Measurements from ENCODE around the gene MZT2A. TPM values are rescaled to one million over a fixed set of nuclear protein-coding genes. Genes with fewer than 3 reads are reported as not detected.
"Not testable (repeated sequence)": the region's sequence is repeated elsewhere in the genome, so short reads cannot be mapped to it uniquely, and the experiment has no call there.

The MZT2A gene
- 93.1 TPM for polyA plus RNA-seq (2013)

DNA sequence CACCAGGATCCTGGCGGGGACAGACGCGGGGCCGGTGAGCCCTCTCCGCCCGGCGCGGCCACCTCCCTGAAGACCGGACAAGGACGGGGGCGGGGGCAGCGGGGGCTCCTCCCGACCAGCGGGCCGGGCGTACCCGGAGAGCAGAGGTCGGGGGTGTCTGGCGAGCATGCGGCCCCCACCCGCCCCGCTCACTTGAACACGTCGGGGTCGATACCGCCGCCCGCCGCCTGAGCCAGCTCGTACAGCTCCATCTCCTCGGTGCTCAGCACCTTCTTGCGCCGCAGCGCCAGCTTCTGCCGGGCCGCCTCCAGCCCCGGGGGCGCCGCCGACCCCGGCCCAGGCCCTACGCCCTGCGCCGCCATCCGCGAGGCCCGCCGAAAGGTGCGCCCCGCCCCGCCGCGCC lies at the start of gene MZT2A:
Gene MZT2A (minus strand): TSS at position 383 of the 403 bp plus-strand sequence. CDS start 21 bp downstream, at position 362.
- H3K9me3 ChIP-seq (ENCODE audit: control extremely low read depth in 1 of 5, control insufficient read depth in 4 of 5, insufficient read depth in 2 of 5, low read depth in 1 of 5, low read length in 4 of 5); H3K27me3 ChIP-seq (replicated peaks in 2 of 5; ENCODE audit: control insufficient read depth in 4 of 5, insufficient read depth in 5 of 5, low read length in 4 of 5); DNase-seq: not testable (repeated sequence)
- H3K27ac ChIP-seq (ENCODE audit: insufficient read depth in 1 of 2, low read depth in 1 of 2, low read length in 2 of 2, poor library complexity in 1 of 2, severe bottlenecking in 2 of 2), result peak within 1 kb of the TSS; percentile 82 to 90
- POLR2A ChIA-PET, result interaction anchor here (0.6 to 1.2 kb wide), 2 partner anchors 13 to 362 kb away, joined by 3 to 5 read pairs; no protein-coding TSS in a partner anchor
- CTCF ChIA-PET, result interaction anchor here (1.0 to 4.5 kb wide), 4 partner anchors 11 to 400 kb away, joined by 3 to 13 read pairs (median 4); no protein-coding TSS in a partner anchor
- H3K36me3 ChIP-seq (ENCODE audit: control insufficient read depth in 4 of 4, insufficient read depth in 4 of 4, low read length in 3 of 4), result peaks cover 0 to 12% (median 8%) of the 10 kb centered on the region in 4 experiments
- H3K4me1 ChIP-seq (ENCODE audit: control extremely low read depth in 1 of 4, control insufficient read depth in 4 of 4, insufficient read depth in 4 of 4, low read length in 3 of 4), result peaks cover 0 to 25% (median 16%) of the 10 kb centered on the region in 4 experiments
- H3K4me3 ChIP-seq (ENCODE audit: control insufficient read depth in 1 of 7, extremely low read depth in 1 of 7, insufficient read depth in 4 of 7, low read depth in 2 of 7, low read length in 6 of 7), result peak within 1 kb of the TSS; percentile 76 to 96 (median 88)
- under 1% methylated on average over 42 of the region's 53 CpGs for WGBS (ENCODE audit: insufficient coverage)

DNA sequence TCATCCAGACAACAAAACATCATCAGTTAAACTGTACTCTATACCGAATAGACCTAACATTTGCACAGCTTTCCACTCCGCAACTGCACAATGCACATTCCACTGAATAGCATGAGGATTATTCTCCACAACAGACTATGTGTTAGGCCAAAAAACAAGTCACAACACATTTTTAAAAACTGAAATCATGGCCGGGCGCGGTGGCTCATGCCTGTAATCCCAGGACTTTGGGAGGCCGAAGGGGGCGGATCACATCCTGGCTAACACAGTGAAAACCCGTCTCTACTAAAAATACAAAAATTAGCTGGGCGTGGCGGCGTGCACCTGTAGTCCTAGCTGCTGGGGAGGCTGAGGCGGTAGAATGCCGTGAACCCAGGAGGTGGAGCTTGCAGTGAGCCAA lies 46.7 kb upstream of the MZT2A start:
- H3K27ac ChIP-seq (ENCODE audit: insufficient read depth in 1 of 2, low read depth in 1 of 2, low read length in 2 of 2, poor library complexity in 1 of 2, severe bottlenecking in 2 of 2); H3K4me3 ChIP-seq (ENCODE audit: control insufficient read depth in 1 of 7, extremely low read depth in 1 of 7, insufficient read depth in 4 of 7, low read depth in 2 of 7, low read length in 6 of 7); H3K27me3 ChIP-seq (replicated peaks in 2 of 5; ENCODE audit: control insufficient read depth in 4 of 5, insufficient read depth in 5 of 5, low read length in 4 of 5); H3K4me1 ChIP-seq (ENCODE audit: control extremely low read depth in 1 of 4, control insufficient read depth in 4 of 4, insufficient read depth in 4 of 4, low read length in 3 of 4); H3K9me3 ChIP-seq (ENCODE audit: control extremely low read depth in 1 of 5, control insufficient read depth in 4 of 5, insufficient read depth in 2 of 5, low read depth in 1 of 5, low read length in 4 of 5); CTCF ChIA-PET; H3K36me3 ChIP-seq (ENCODE audit: control insufficient read depth in 4 of 4, insufficient read depth in 4 of 4, low read length in 3 of 4); DNase-seq: not testable (repeated sequence)
- WGBS (ENCODE audit: insufficient coverage), result 100% methylated on average over 8 of the region's 13 CpGs
- POLR2A ChIA-PET, result interaction anchor here (0.6 kb wide), 1 partner anchor 439 kb away, joined by 3 read pairs; no protein-coding TSS in a partner anchor

DNA sequence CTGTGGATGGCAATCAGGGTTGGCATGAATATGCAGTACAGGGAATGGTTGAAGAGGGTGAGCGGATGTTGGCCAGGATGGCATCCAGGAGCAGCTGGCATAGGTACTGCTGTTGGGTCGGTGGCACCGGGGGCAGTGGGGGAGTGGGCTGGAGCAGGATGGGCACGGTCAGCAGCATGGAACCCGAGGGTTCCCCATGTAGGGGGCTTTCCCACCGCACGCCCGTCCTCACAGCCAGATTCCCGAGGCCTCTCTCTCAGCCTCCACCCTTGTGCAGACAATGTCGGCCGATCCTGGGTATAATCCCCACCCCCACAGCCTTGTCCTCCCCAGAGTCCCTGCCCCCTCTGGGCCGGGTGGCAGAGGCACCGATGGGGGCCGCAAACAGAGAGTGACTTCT lies 44.6 kb upstream of the MZT2A start:
- CTCF ChIA-PET; H3K27ac ChIP-seq (ENCODE audit: insufficient read depth in 1 of 2, low read depth in 1 of 2, low read length in 2 of 2, poor library complexity in 1 of 2, severe bottlenecking in 2 of 2); DNase-seq; H3K27me3 ChIP-seq (replicated peaks in 2 of 5; ENCODE audit: control insufficient read depth in 4 of 5, insufficient read depth in 5 of 5, low read length in 4 of 5); H3K4me1 ChIP-seq (ENCODE audit: control extremely low read depth in 1 of 4, control insufficient read depth in 4 of 4, insufficient read depth in 4 of 4, low read length in 3 of 4); POLR2A ChIA-PET; H3K9me3 ChIP-seq (ENCODE audit: control extremely low read depth in 1 of 5, control insufficient read depth in 4 of 5, insufficient read depth in 2 of 5, low read depth in 1 of 5, low read length in 4 of 5); H3K4me3 ChIP-seq (ENCODE audit: control insufficient read depth in 1 of 7, extremely low read depth in 1 of 7, insufficient read depth in 4 of 7, low read depth in 2 of 7, low read length in 6 of 7); H3K36me3 ChIP-seq (ENCODE audit: control insufficient read depth in 4 of 4, insufficient read depth in 4 of 4, low read length in 3 of 4): not testable (repeated sequence)
- 100% methylated on average over 5 of the region's 14 CpGs for WGBS (ENCODE audit: insufficient coverage)

GRCh38 chr2:131535951-131536826 lies 44.0 kb upstream of the MZT2A start:
- not testable (repeated sequence) for H3K27me3 ChIP-seq (replicated peaks in 2 of 5; ENCODE audit: control insufficient read depth in 4 of 5, insufficient read depth in 5 of 5, low read length in 4 of 5)
- 94% methylated on average over 12 of the region's 21 CpGs for WGBS (ENCODE audit: insufficient coverage)

DNA sequence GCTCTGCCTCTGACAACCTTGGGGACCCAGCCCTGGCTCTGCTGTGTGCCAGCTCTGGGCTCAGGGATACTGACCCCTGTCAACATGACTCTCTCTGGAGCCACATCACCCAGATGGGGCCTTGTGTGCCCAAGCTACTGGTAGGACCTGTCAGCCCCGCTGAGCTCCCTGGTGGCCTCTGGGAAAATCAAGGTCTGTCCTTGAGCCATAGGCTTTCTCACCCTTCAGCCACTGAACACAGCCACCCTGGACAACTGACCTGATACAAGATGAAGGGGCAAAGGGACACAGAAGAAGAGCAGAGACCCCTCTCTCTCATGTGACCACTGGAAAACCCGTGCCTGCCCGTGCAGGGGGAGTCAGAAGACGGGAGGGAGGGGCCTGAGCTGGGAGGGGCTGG lies 43.3 kb upstream of the MZT2A start:
- Histone ChIP-seq H3K27ac (ENCODE audit: insufficient read depth in 1 of 2, low read depth in 1 of 2, low read length in 2 of 2, poor library complexity in 1 of 2, severe bottlenecking in 2 of 2) (no peak overlapping the region), H3K27me3 (replicated peaks in 2 of 5; ENCODE audit: control insufficient read depth in 4 of 5, insufficient read depth in 5 of 5, low read length in 4 of 5) (no peaks in the 10 kb centered on the region), H3K36me3 (ENCODE audit: control insufficient read depth in 4 of 4, insufficient read depth in 4 of 4, low read length in 3 of 4) (no peaks in the 10 kb centered on the region), H3K4me3 (ENCODE audit: control insufficient read depth in 1 of 7, extremely low read depth in 1 of 7, insufficient read depth in 4 of 7, low read depth in 2 of 7, low read length in 6 of 7) (no peak overlapping the region), H3K4me1 (ENCODE audit: control extremely low read depth in 1 of 4, control insufficient read depth in 4 of 4, insufficient read depth in 4 of 4, low read length in 3 of 4) (no peaks in the 10 kb centered on the region), H3K9me3 (ENCODE audit: control extremely low read depth in 1 of 5, control insufficient read depth in 4 of 5, insufficient read depth in 2 of 5, low read depth in 1 of 5, low read length in 4 of 5) (no peaks in the 10 kb centered on the region)
- DNase-seq, result no peak
- 75% methylated on average over 1 of the region's 4 CpGs for WGBS (ENCODE audit: insufficient coverage)
- CTCF ChIA-PET, result no interaction called here
- POLR2A ChIA-PET, result no interaction called here

More at GRCh38 chr2:131535951-131536826, 44.0 kb upstream of the MZT2A start:
- H3K27ac ChIP-seq (ENCODE audit: insufficient read depth in 1 of 2, low read depth in 1 of 2, low read length in 2 of 2, poor library complexity in 1 of 2, severe bottlenecking in 2 of 2); CTCF ChIA-PET; H3K4me1 ChIP-seq (ENCODE audit: control extremely low read depth in 1 of 4, control insufficient read depth in 4 of 4, insufficient read depth in 4 of 4, low read length in 3 of 4); POLR2A ChIA-PET; H3K4me3 ChIP-seq (ENCODE audit: control insufficient read depth in 1 of 7, extremely low read depth in 1 of 7, insufficient read depth in 4 of 7, low read depth in 2 of 7, low read length in 6 of 7); H3K9me3 ChIP-seq (ENCODE audit: control extremely low read depth in 1 of 5, control insufficient read depth in 4 of 5, insufficient read depth in 2 of 5, low read depth in 1 of 5, low read length in 4 of 5); DNase-seq; H3K36me3 ChIP-seq (ENCODE audit: control insufficient read depth in 4 of 4, insufficient read depth in 4 of 4, low read length in 3 of 4): not testable (repeated sequence)

- H3K9me3 ChIP-seq (ENCODE audit: control extremely low read depth in 1 of 5, control insufficient read depth in 4 of 5, insufficient read depth in 2 of 5, low read depth in 1 of 5, low read length in 4 of 5); H3K27ac ChIP-seq (ENCODE audit: insufficient read depth in 1 of 2, low read depth in 1 of 2, low read length in 2 of 2, poor library complexity in 1 of 2, severe bottlenecking in 2 of 2); H3K27me3 ChIP-seq (replicated peaks in 2 of 5; ENCODE audit: control insufficient read depth in 4 of 5, insufficient read depth in 5 of 5, low read length in 4 of 5); H3K4me3 ChIP-seq (ENCODE audit: control insufficient read depth in 1 of 7, extremely low read depth in 1 of 7, insufficient read depth in 4 of 7, low read depth in 2 of 7, low read length in 6 of 7); POLR2A ChIA-PET; H3K36me3 ChIP-seq (ENCODE audit: control insufficient read depth in 4 of 4, insufficient read depth in 4 of 4, low read length in 3 of 4); DNase-seq; H3K4me1 ChIP-seq (ENCODE audit: control extremely low read depth in 1 of 4, control insufficient read depth in 4 of 4, insufficient read depth in 4 of 4, low read length in 3 of 4); CTCF ChIA-PET: not testable (repeated sequence)
- whole genome bisulfite sequencing (ENCODE audit: insufficient coverage), result 100% methylated on average over 2 of the region's 11 CpGs
These were observed 42.8 kb upstream of the MZT2A start for GRCh38 chr2:131534965-131535364.

DNA sequence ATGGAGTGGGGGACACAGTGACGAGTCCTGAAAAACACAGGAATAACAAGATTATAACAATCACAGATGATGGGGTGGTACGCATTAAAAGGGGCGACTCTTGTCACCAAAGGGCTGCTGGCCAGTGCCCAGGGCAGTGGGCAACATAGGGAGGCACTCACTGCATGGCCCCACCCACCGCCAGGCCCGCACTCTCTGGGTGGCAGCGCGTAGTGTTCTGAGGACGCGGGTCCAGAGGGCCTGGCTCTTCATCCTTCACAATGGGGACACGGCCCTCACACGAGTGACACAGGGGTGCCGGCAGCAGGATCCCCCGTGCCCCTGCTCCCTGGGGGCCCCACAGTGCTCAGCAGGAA lies 42.1 kb upstream of the MZT2A start:
- DNase-seq; H3K4me3 ChIP-seq (ENCODE audit: control insufficient read depth in 1 of 7, extremely low read depth in 1 of 7, insufficient read depth in 4 of 7, low read depth in 2 of 7, low read length in 6 of 7); H3K9me3 ChIP-seq (ENCODE audit: control extremely low read depth in 1 of 5, control insufficient read depth in 4 of 5, insufficient read depth in 2 of 5, low read depth in 1 of 5, low read length in 4 of 5); POLR2A ChIA-PET; H3K27me3 ChIP-seq (replicated peaks in 2 of 5; ENCODE audit: control insufficient read depth in 4 of 5, insufficient read depth in 5 of 5, low read length in 4 of 5); H3K36me3 ChIP-seq (ENCODE audit: control insufficient read depth in 4 of 4, insufficient read depth in 4 of 4, low read length in 3 of 4); H3K27ac ChIP-seq (ENCODE audit: insufficient read depth in 1 of 2, low read depth in 1 of 2, low read length in 2 of 2, poor library complexity in 1 of 2, severe bottlenecking in 2 of 2); CTCF ChIA-PET; H3K4me1 ChIP-seq (ENCODE audit: control extremely low read depth in 1 of 4, control insufficient read depth in 4 of 4, insufficient read depth in 4 of 4, low read length in 3 of 4): not testable (repeated sequence)
- WGBS (ENCODE audit: insufficient coverage), result 95% methylated on average over 3 of the region's 13 CpGs

Data from common myeloid progenitor, CD34-positive (primary cell).